GM18519 (cell line): ENCODE data around the gene NIM1K.
"Not testable (repeated sequence)": the region's sequence is repeated elsewhere in the genome, so short reads cannot be mapped to it uniquely, and the experiment has no call there.

Experiments
- ATAC-seq: cut with Tn5 transposase; IDR thresholded peaks from one replicate; pipeline ENCODE4 v1.9.1; 2021; ENCODE audit warnings: mild to moderate bottlenecking, moderate library complexity; ENCODE audit not compliant: unreplicated experiment, low FRiP score

NIM1K gene

GRCh38 chr5:43191740-43192557, at the start of gene NIM1K:
NIM1K (plus strand) TSS chr5:43192225; CDS start chr5:43245776, 53,551 bp downstream.
- ATAC-seq, result peak; percentile 55

GRCh38 chr5:43145071-43145470, 47.0 kb upstream of the NIM1K start:
- no peak for ATAC-seq

- no peak for ATAC-seq
These were observed 45.1 kb upstream of the NIM1K start for GRCh38 chr5:43146958-43147357.

- no peak for ATAC-seq
These were observed 43.6 kb upstream of the NIM1K start for GRCh38 chr5:43148417-43148816.

- no peak for ATAC-seq
These were observed 42.8 kb upstream of the NIM1K start for GRCh38 chr5:43149231-43149630.

- ATAC-seq, result no peak
These were observed 42.0 kb upstream of the NIM1K start for GRCh38 chr5:43150075-43150474.

GRCh38 chr5:43150748-43151147, 41.3 kb upstream of the NIM1K start:
- no peak for ATAC-seq

GRCh38 chr5:43152946-43153345, 39.1 kb upstream of the NIM1K start:
- no peak for ATAC-seq

GRCh38 chr5:43154469-43154868, 37.6 kb upstream of the NIM1K start:
- no peak for ATAC-seq

- ATAC-seq, result no peak
These were observed 36.5 kb upstream of the NIM1K start for GRCh38 chr5:43155394-43156096.

GRCh38 chr5:43156388-43156787, 35.6 kb upstream of the NIM1K start:
- ATAC-seq, result no peak

- no peak for ATAC-seq
These were observed 35.0 kb upstream of the NIM1K start for GRCh38 chr5:43157068-43157467.

GRCh38 chr5:43161244-43161643, 30.8 kb upstream of the NIM1K start:
- ATAC-seq, result no peak

- not testable (repeated sequence) for ATAC-seq
These were observed 27.2 kb upstream of the NIM1K start for GRCh38 chr5:43164801-43165200.

- ATAC-seq, result no peak
These were observed 26.7 kb upstream of the NIM1K start for GRCh38 chr5:43165323-43165722.

- ATAC-seq, result no peak
These were observed 23.9 kb upstream of the NIM1K start for GRCh38 chr5:43168175-43168574.

- ATAC-seq, result no peak
These were observed 20.6 kb upstream of the NIM1K start for GRCh38 chr5:43171451-43171850.

GRCh38 chr5:43171926-43172325, 20.1 kb upstream of the NIM1K start:
- no peak for ATAC-seq

GRCh38 chr5:43172779-43173178, 19.2 kb upstream of the NIM1K start:
- ATAC-seq, result no peak

GRCh38 chr5:43174586-43174985, 17.4 kb upstream of the NIM1K start:
- no peak for ATAC-seq

GRCh38 chr5:43179836-43180235, 12.2 kb upstream of the NIM1K start:
- ATAC-seq, result no peak

GRCh38 chr5:43182421-43182820, 9.6 kb upstream of the NIM1K start:
- ATAC-seq, result no peak
